HG03103 (cell line): ENCODE results near the gene MINK1.

Experiments
- ATAC-seq: cut with Tn5 transposase; IDR thresholded peaks from one replicate; pipeline ENCODE4 v1.9.1; 2021; ENCODE audit warnings: low read depth; ENCODE audit not compliant: unreplicated experiment

The MINK1 gene

DNA sequence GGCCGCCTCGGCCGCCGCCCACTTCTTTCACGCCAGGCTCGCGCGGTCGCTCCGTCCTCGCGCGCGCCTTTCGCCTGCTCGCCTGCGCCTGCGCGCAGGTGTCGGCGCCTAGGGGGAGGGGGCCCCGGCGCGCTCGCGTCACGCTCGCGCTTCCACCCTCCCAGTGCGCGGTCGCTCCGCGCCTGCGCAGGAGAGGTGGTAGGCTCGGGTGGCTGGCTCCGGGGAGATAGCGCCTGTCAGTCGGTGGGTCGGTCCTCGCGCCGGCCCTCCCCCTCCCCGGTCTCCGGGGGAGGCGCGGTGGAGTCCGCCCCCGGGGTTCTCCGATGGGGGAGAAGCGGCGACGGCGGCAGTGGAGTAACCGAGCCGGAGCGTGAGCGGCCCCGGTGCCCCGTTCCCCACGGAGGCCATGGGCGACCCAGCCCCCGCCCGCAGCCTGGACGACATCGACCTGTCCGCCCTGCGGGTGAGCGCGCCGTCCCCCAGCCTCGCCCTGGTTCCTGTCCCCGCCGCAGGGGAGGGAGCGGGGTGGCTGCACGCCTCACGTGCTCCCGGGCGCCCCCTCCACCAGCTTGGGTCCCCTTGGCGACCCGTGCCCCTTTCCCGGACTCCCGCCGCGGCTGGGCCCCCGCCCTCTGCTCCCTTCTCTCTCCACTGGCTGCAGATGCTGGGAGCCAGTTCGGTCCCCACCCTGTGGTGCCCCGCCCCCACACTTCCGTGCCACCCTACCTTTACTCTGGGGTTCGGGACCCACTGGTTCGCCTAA is at the start of gene MINK1:
Gene MINK1, plus strand, starts transcription at position 163 of the 763 bp plus-strand sequence. Its CDS starts 244 bp downstream, at position 407.
- peak; percentile 75 for ATAC-seq

GRCh38 chr17:4785311-4786105 is 47.6 kb upstream of the MINK1 start:
- ATAC-seq, result no peak

DNA sequence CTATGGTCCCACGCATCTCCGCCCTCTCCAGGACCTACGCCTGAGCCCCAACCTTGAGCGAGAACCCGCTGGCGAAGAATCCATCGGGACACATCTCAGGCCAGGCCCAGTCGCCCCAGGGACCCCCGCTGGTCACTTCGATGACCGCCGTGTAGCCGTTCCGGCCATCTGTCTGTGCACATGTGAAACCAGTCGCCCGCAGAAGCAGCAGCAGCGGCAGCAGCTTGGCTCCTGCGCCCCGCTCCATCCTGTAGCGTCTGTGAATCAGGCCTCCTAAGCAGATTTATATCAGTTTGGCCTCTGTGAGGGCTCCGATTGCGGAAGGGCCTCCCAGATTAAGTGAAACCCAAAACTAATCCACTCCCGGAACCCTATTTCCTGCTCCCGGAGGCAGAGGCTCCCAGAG is 47.0 kb upstream of the MINK1 start, which contains the start of gene VMO1:
Gene VMO1, minus strand, starts transcription at position 259 of the 406 bp plus-strand sequence. Its CDS starts 12 bp downstream, at position 247.
- ATAC-seq, result no peak

DNA sequence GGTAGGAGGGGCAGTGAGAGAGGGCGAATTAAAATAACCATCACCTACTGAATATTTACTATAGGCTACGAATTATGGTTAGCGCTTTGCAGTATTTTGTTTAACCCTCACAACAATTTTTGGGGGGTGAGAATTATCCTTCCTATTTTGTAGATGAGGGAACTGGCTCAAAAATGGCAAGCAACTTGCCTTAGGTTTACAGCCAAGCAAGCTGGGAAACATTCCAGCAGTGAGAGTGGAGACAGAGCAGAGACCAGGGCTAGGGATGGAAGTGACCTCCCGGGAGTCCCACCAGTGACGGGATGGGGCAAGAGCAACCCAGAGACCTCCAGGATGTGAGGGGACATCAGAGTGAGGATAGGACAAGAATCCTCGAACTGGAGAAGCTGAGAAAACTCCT is 46.6 kb upstream of the MINK1 start:
- no peak for ATAC-seq

- ATAC-seq, result no peak
These were observed 44.9 kb upstream of the MINK1 start for GRCh38 chr17:4788159-4788806.

DNA sequence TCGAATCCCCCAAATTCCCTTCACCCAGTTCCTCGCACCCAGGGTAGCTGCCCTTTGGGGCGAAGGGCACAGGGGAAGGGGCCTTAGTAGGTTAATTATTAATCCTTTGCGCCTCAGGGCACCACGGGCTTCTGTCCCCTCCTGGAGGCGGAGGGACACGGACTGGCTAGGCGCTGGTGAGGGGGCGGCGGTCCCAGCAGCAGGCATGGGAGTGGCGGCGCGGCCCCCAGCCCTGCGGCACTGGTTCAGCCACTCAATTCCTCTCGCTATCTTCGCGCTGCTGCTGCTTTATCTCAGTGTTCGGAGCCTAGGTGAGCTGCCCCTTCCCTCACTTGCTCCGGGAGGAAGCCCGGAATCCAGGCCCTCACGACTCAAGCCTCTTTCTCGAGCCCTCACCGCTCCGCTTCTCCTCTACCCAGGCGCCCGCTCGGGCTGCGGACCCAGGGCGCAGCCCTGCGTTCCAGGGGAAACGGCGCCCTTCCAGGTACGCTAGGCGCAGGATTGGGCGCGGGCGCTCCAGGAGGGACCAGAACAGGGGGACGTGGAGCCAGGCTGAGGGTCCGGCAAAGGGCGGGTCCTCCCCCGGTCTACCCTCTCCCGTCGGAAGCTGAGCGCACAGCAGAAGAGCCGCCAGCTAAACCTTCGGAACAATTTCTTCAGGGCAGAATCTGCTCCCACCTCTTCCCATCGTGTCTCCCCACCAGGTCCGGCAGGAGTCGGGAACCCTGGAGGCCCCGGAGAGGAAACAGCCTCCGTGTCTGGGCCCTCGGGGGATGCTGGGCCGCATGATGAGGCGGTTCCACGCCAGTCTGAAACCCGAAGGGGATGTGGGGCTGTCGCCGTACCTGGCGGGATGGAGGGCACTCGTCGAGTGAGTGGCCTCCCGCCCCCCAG is 44.1 kb upstream of the MINK1 start, which contains the start of gene GLTPD2:
Gene GLTPD2, plus strand, starts transcription at position 158 of the 894 bp plus-strand sequence. Its CDS starts 48 bp downstream, at position 206.
- peak; percentile 5 for ATAC-seq

DNA sequence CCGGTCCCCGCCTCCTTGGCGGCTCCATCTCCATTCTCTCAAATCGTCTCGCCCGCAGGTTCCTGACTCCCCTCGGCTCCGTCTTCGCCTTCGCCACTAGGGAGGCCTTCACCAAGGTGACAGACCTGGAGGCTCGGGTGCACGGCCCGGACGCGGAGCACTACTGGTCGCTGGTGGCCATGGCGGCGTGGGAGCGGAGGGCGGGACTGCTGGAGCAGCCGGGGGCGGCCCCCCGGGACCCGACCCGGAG is 43.5 kb upstream of the MINK1 start:
- ATAC-seq, result no peak

GRCh38 chr17:4789951-4790704 is 43.0 kb upstream of the MINK1 start:
- ATAC-seq, result peak; percentile 79

- no peak for ATAC-seq
These were observed 42.4 kb upstream of the MINK1 start for GRCh38 chr17:4790705-4791088.

DNA sequence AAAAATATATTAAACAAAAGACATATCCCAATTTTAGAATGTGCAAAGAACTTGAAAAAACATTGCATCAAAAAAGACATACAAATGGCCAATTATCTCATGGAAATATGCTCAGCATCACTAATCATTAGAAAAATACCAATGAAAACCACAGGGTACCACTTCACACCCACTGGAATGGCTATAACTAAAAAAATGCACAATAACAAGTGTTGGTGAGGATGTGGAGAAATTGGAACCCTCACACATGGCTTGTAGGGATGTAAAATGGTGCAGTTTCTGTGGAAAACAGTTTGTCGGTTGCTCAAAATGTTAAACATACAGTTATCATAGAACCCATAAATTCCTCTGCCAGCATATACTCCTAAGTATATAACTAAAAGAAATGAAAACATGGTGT is 38.0 kb upstream of the MINK1 start:
- ATAC-seq, result no peak

DNA sequence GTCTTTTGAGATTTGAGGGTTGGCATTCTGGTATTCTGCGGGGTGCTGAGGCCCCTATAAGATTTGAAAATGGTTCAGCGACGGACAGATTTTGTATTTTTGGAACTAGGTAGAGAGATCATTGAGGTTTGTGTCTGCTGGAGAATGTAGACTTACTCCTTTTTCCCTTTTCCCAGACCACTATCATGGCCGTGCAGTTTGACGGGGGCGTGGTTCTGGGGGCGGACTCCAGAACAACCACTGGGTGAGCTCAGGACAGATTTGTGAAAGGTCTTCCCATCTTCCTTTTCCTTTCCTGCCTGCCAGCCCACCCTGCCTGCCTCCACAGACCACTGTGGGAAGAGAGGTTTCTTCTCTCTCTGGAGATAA is 36.6 kb upstream of the MINK1 start:
- ATAC-seq, result no peak

- no peak for ATAC-seq
These were observed 32.5 kb upstream of the MINK1 start for GRCh38 chr17:4800462-4801196.

- ATAC-seq, result no peak
These were observed 30.9 kb upstream of the MINK1 start, which contains the start of gene C17orf114 for GRCh38 chr17:4802228-4802627. Gene C17orf114 (minus strand): TSS chr17:4802328.

DNA sequence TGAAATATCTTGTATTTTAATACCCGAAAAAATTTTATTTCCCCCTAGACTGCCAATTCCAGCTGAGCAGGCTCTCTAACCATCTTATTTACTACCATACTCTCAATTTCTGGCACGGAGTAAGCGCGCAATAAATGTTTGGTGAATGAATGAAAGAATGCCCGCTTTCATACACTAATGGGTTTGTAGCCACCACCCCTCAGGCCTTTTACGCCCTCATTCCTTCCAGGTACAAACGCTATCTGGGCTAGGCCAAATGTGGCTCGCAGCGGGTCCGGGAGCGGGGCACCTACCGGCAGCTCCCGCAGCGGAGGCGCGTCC is 26.7 kb upstream of the MINK1 start:
- no peak for ATAC-seq

DNA sequence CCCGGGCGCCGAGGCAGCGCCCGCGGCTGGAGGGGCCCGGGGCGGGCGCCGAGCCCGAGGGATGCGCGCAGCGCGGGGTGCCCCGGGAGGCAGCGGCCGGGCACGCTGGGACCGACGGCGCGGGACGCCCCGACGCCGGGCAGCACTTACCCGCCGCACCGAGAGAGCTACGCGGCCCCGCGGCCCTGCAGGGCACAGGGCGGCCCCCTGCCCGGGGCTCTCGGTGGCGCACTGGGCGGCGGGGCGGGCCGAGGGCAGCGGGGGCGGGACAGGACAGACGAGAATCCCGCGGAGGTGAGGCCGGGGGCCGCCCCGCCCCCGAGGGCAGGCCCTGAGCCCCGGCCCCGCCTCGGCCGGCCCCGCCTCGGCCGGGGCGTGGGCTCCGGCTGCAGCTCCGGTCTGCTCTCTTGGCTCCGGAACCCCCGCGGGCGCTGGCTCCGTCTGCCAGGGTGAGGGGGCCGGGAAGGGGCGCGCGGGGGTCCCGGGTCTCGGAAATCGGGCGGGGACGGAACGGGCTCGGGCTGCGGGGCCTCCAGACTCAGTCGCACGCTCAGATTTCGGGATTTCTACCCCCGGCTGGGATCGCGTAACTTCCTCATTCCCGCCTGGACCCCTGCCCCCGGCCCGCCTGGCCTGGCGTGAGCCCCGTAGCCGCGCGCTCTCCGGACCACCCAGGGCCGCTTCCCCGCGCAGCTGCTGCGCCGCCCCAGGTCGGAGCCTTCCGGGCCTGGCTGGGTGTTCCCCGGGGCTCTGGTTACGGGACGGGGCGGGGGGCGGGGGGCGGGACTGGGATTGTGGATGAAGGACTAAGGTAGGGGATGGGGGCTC is 26.1 kb upstream of the MINK1 start, which contains the start of gene PLD2:
Gene PLD2, plus strand, starts transcription at position 376 of the 828 bp plus-strand sequence. CDS start 621 bp downstream, outside the sequence.
- peak; percentile 74 for ATAC-seq

GRCh38 chr17:4807605-4808377 is 25.3 kb upstream of the MINK1 start:
- ATAC-seq, result no peak

DNA sequence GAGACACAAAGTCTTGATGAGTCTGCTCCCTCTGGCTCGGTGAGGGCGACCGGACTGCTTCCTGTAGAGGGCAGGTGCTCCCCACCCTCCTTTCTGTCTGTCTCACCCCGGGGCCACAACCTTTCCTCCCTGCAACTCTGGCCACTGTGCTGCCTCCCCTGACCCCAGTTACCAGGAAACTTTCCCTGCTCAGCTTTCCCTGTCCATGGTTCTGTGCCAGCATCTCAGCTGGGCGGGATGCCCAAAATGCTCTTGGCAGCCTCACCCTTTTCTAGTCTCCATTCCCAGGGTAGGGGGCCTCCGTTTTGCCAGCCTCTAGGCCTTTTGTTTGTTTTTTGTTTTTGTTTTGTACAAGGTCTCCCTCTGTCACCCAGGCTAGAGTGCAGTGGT is 24.8 kb upstream of the MINK1 start:
- ATAC-seq, result no peak
